ENCODE results near the gene FBXO22.

- no peak for TF ChIP-seq CTCF (tag by site-specific recombination; IDR thresholded peaks at IDR 0.05)
- TF ChIP-seq ZNF112 (tag by site-specific recombination; IDR thresholded peaks at IDR 0.05) = no peak
- no peak for TF ChIP-seq OVOL3 (tag by site-specific recombination; IDR thresholded peaks at IDR 0.05)
These were observed 57.7 kb downstream of the FBXO22 start for GRCh38 chr15:75961331-75961730.

All from HEK293 (cell line).